ENCODE measurements around the gene PPFIA3.

GRCh38 chr19:49149652-49150105 lies 30.3 kb downstream of the PPFIA3 start:
- TF ChIP-seq POLR2A (IDR thresholded peaks at IDR 0.05) (no peak), CTCF (IDR thresholded peaks at IDR 0.05) (no peak)

Measured in testis (tissue), 2 donors.